Heart left ventricle (tissue), 16 donors: ENCODE results near the gene SHF. TPM values are rescaled to one million over a fixed set of nuclear protein-coding genes. Genes with fewer than 3 reads are reported as not detected.

Experiments used
- ATAC-seq, 4 donors: fragments of 200-7000 bp; cut with Tn5 transposase; one replicate each; pipeline ENCODE4 v1.9.1; 2020 to 2022; ENCODE audit warnings: moderate library complexity in 4 of 4, mild to moderate bottlenecking in 3 of 4, moderate number of reproducible peaks in 1 of 4
- DNase-seq, 5 donors: peaks; one replicate each; pipeline ENCODE4 v3.0.0-alpha.2; 2020
- H3K27ac ChIP-seq, 12 donors: fragments of 200-600 bp; sonication (generic) in 4 of 12; one replicate each; pipeline versions ENCODE4 v1.5.0 to v1.8.0; 2016 to 2022; ENCODE audit warnings: mild to moderate bottlenecking in 2 of 12
- H3K27me3 ChIP-seq, 9 donors: fragments of 200-600 bp; sonication (generic) in 2 of 9; one replicate each; pipeline versions ENCODE4 v1.5.1 to v1.8.0; 2016 to 2022; ENCODE audit warnings: mild to moderate bottlenecking in 3 of 9
- H3K36me3 ChIP-seq, 9 donors: fragments of 200-600 bp; sonication (generic) in 2 of 9; one replicate each; pipeline versions ENCODE4 v1.5.0 to v1.8.0; 2018 to 2022; ENCODE audit warnings: mild to moderate bottlenecking in 2 of 9
- H3K4me1 ChIP-seq, 12 donors: fragments of 200-600 bp; sonication (generic) in 4 of 12; one replicate each; pipeline versions ENCODE4 v1.5.0 to v1.8.0; 2016 to 2022; ENCODE audit warnings: mild to moderate bottlenecking in 3 of 12
- H3K4me3 ChIP-seq, 12 donors: fragments of 200-600 bp; sonication (generic) in 4 of 12; one replicate each; pipeline versions ENCODE4 v1.5.0 to v1.8.0; 2017 to 2022; ENCODE audit warnings: mild to moderate bottlenecking in 9 of 12, moderate library complexity in 4 of 12
- H3K9me3 ChIP-seq, 12 donors: fragments of 200-600 bp; sonication (generic) in 4 of 12; one replicate each; pipeline versions ENCODE4 v1.5.0 to v1.8.0; 2016 to 2022; ENCODE audit warnings: mild to moderate bottlenecking in 1 of 12
- POLR2A ChIP-seq, 2 donors: fragments of 450-650 bp; IDR thresholded peaks; one replicate each; pipeline ENCODE4 v1.6.1; 2017; ENCODE audit warnings: antibody characterized with exemption in 2 of 2, mild to moderate bottlenecking in 2 of 2, moderate library complexity in 2 of 2
- WGBS, 4 donors: extraction: QIAGEN DNeasy Blood & Tissue Kit in 2 of 4; methylation state at CpG; one replicate each; pipeline versions ENCODE4 v1.1.5 to v1.1.7; 2013 to 2018; 5-methylcytosine and 5-hydroxymethylcytosine counted together
- intact Hi-C, 10 donors: fragments of 100-400 bp; cut with DNase I; formaldehyde crosslinking; loops; one replicate each; pipeline versions ENCODE4 v1.11.1 to v1.14.2; 2022
- polyA plus RNA-seq, 2 donors: library from polyadenylated mRNA; stranded (reverse); fragments of 200-250 nt; gene quantifications; one replicate each; pipeline ENCODE4 v1.2.3, GENCODE V29; 2013
- total RNA-seq, 9 donors: library from RNA; depleted of rRNA in 2 of 9; stranded (reverse); fragments of >200 nt in 2 of 9; fragmentation: NEBNext Ultra II Directional in 3 of 9; extraction: Animal tissue kit (Norgen Biotek cat#: 25700) in 3 of 9; gene quantifications; one replicate each; pipeline versions ENCODE4 v1.1.0 to v1.2.4, GENCODE V29; 2016 to 2023
- TF ChIP-seq, protein P1 (sequence below), 12 donors: fragments of 200-600 bp; sonication (generic) in 4 of 12; IDR thresholded peaks; one replicate each; pipeline versions ENCODE4 v1.5.0 to v1.8.0; 2018 to 2022; ENCODE audit warnings: antibody characterized with exemption in 12 of 12, mild to moderate bottlenecking in 5 of 12
- donor health status: ischemic (EF 13 %, LVEDD 7.1; RV severe dilation, severe dysfunction).
- donor health status: healthy with polysubstance abuse.
- donor health status: DM: no; HTN: yes; CAD: no.
- donor health status: DM: no; HTN: no; CAD: no.
- donor health status: ischemic (EF 25% LVEDD 6.9; RV normal size, moderate dysfunction).
- donor health status: ischemic (EF 25% LVEDD 5.7; RV mildly dilated, moderate dysfunction).
- donor health status: healthy.
- donor health status: DM: yes; HTN: yes; CAD: no.
- donor health status: ischemic (EF 35%, LVEDD 5.7; RV mildly dilated, moderate dysfunction).
- donor health status: nonischemic (EF 11% LVEDD 7.7; RV severe dilation, severe dysfunction).
- donor health status: DM: yes; HTN: yes; CAD: no.
- donor health status: PGD.
- donor health status: ischemic (EF 29% LVEDD 5.4; RV normal size, mild dysfunction).
- donor health status: nonischemic (EF 23%, LVEDD 6.1; RV moderate dilation, normal function).

The SHF gene
- total and polyA plus RNA-seq, 11 donors, result 1.9 to 7.9 (median 3.9) TPM

DNA sequence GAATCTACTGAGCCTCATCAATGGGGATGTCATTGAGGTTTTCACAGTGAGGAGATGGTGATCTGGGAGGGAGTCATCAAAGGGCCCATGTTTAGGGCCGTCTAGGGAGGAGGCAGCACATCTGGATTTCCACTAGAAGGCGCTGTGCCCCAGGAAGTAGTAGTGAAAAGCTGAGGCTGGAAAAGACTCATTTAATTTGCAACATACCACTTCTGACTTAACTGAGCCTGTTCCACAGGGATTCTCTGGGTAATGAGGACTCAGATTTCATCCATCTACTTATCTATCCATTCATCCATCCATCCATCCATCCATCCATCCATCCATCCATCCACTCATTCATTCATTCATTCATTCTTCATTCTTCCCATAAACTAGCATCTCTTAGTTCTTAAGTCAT, 17.4 kb upstream of the SHF start:
- Histone ChIP-seq H3K4me1 (peaks cover 0 to 36% (median 0%) of the 10 kb centered on the region in 12 donors), H3K36me3 (no peaks in the 10 kb centered on the region), H3K27me3 (no peaks in the 10 kb centered on the region), H3K27ac (no peak overlapping the region), H3K9me3 (no peaks in the 10 kb centered on the region), H3K4me3 (no peak overlapping the region)
- TF ChIP-seq, protein P1, sequence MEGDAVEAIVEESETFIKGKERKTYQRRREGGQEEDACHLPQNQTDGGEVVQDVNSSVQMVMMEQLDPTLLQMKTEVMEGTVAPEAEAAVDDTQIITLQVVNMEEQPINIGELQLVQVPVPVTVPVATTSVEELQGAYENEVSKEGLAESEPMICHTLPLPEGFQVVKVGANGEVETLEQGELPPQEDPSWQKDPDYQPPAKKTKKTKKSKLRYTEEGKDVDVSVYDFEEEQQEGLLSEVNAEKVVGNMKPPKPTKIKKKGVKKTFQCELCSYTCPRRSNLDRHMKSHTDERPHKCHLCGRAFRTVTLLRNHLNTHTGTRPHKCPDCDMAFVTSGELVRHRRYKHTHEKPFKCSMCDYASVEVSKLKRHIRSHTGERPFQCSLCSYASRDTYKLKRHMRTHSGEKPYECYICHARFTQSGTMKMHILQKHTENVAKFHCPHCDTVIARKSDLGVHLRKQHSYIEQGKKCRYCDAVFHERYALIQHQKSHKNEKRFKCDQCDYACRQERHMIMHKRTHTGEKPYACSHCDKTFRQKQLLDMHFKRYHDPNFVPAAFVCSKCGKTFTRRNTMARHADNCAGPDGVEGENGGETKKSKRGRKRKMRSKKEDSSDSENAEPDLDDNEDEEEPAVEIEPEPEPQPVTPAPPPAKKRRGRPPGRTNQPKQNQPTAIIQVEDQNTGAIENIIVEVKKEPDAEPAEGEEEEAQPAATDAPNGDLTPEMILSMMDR (IDR thresholded peaks at IDR 0.05), result peak; percentile 65 to 80 (median 72)
- no peak for TF ChIP-seq POLR2A (IDR thresholded peaks at IDR 0.05)
- intact Hi-C loops, result loop anchor here in 5 of 10 donors (2.0 to 10.0 kb wide), 5 partner anchors 67 to 196 kb away; no protein-coding TSS in a partner anchor
- 0 to 7% (median 3%) methylated on average over 2 of the region's 2 CpGs for WGBS, 4 donors
- ATAC-seq (no peak), DNase-seq (peak in 3 of 5 donors; percentile 43 to 60 (median 48))

DNA sequence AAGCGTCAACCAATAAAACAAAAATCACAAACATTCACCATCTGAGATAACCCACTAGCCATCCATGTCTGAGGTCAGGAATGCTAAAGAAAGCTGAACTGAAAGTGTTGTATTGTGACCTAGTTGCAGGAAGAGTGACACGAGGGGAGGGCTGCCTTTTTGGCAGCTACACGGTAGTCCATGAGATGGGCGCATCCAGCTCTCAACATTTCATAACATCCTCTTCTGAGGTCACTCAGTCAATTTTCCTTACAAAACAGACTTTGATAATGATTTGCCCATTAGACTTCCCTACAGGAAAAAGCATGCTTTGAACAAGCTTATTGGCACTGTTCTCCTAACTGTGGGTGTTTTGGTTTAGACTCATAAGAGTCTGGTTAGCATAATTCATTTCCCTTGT, 15.4 kb upstream of the SHF start:
- Histone ChIP-seq H3K36me3 (no peaks in the 10 kb centered on the region), H3K27ac (peak overlapping the region in 7 of 12 donors; percentile 6 to 73 (median 39)), H3K9me3 (no peaks in the 10 kb centered on the region), H3K4me3 (peak overlapping the region in 1 of 12 donors; percentile 1), H3K27me3 (no peaks in the 10 kb centered on the region), H3K4me1 (peaks cover 0 to 45% (median 7%) of the 10 kb centered on the region in 12 donors)
- TF ChIP-seq, protein P1 (IDR thresholded peaks at IDR 0.05), result no peak
- no peak for TF ChIP-seq POLR2A (IDR thresholded peaks at IDR 0.05)
- DNase-seq (peak in 1 of 5 donors; percentile 56), ATAC-seq (no peak)
- intact Hi-C loops, result loop anchor here in 5 of 10 donors (5.0 to 10.0 kb wide), 4 partner anchors 36 to 199 kb away; a partner anchor contains a TSS
- 33 to 55% (median 46%) methylated on average over 4 of the region's 4 CpGs for WGBS, 4 donors

DNA sequence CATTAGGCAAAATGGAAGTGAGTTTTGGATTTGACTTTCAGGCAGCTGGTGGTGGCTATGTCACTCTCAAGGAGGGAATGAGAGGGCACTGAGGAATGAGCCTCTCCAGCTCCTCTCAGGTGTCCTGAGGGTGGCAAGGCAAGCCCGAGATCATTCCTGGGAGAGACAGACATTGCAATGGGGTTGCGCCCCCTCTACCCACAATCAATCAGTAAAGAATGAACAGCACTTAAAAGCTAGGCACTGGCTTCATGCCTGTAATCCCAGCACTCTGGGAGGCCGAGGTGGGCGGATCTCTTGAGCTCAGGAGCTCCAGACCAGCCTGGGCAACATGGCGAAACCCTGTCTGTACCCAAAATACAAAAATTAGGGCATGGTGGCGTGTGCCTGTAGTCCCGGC, 14.1 kb upstream of the SHF start:
- DNase-seq, result no peak
- ATAC-seq, result no peak
- 81 to 94% (median 92%) methylated on average over 6 to 7 of the region's 7 CpGs for WGBS, 4 donors
- Histone ChIP-seq H3K27ac (peak overlapping the region in 4 of 12 donors; percentile 96 to 99 (median 98)), H3K4me3 (no peak overlapping the region), H3K27me3 (no peaks in the 10 kb centered on the region), H3K4me1 (peaks cover 0 to 53% (median 7%) of the 10 kb centered on the region in 12 donors), H3K36me3 (no peaks in the 10 kb centered on the region), H3K9me3 (no peaks in the 10 kb centered on the region)
- TF ChIP-seq, protein P1 (IDR thresholded peaks at IDR 0.05), result no peak
- no peak for TF ChIP-seq POLR2A (IDR thresholded peaks at IDR 0.05)
- intact Hi-C loops, result loop anchor here in 7 of 10 donors (1.0 to 10.0 kb wide), 8 partner anchors 35 to 200 kb away; a partner anchor contains a TSS

DNA sequence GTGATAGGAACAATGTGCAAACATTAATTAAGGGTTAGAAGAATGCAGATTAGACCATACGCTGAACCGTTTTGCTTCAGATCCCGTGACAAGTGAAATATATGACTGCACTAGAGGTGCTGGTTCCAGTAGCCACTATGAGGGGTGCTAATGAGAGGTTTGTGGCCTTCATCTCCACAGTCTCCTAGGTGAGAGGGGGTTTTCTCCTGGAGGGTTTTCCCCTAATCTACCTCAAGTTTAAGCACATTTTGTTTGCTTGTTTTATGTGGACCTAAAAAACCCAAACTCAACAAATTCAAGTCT, 13.7 kb upstream of the SHF start:
- TF ChIP-seq POLR2A (IDR thresholded peaks at IDR 0.05), result no peak
- TF ChIP-seq, protein P1 (IDR thresholded peaks at IDR 0.05), result no peak
- ATAC-seq, result no peak
- peaks cover 0 to 53% (median 7%) of the 10 kb centered on the region in 12 donors for H3K4me1 ChIP-seq
- 87 to 93% (median 91%) methylated on average over 3 of the region's 3 CpGs for WGBS, 4 donors
- no peaks in the 10 kb centered on the region for H3K27me3 ChIP-seq
- no peaks in the 10 kb centered on the region for H3K9me3 ChIP-seq
- H3K4me3 ChIP-seq, result peak overlapping the region in 7 of 12 donors; percentile 56 to 85 (median 73)
- DNase-seq, result no peak
- intact Hi-C loops, result loop anchor here in 7 of 10 donors (1.0 to 10.0 kb wide), 8 partner anchors 34 to 201 kb away; a partner anchor contains a TSS
- peak overlapping the region in 11 of 12 donors; percentile 95 to 99 (median 98) for H3K27ac ChIP-seq
- no peaks in the 10 kb centered on the region for H3K36me3 ChIP-seq
